ENCODE measurements around the gene CENPX. TPM values are rescaled to one million over a fixed set of nuclear protein-coding genes. Genes with fewer than 3 reads are reported as not detected.

The CENPX gene
- total and polyA plus RNA-seq, 7 donors, result 78.4 to 273 (median 164) TPM

DNA sequence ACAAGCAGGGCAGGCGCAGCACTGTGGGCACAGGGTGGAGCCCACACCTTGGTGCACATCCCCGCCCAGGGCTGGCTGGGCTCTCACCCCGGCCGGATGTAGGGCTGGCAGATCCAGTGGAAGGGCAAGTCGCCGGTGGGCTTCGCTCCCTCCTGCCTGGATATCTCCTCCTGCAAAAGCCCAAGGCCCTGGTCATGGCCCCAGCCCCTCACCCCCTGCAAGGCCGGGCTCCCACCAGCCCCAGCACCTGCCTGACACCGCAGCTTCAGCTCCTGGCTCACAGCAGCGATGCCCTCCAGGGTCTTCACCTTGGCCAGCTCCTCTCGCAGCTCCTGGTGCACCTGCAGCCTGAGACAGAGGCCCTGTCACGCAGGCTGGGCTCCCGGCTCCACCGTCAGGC, 37.9 kb upstream of the CENPX start:
- no peak for DNase-seq
- H3K4me3 ChIP-seq, result no peak overlapping the region
- intact Hi-C loops (cut with DNase I), result no loop called here
- H3K27me3 ChIP-seq, result no peaks in the 10 kb centered on the region
- 88% methylated on average over 14 of the region's 14 CpGs for WGBS, 2 donors
- no peak overlapping the region for H3K27ac ChIP-seq
- peaks cover 28 to 84% (median 36%) of the 10 kb centered on the region in 4 donors for H3K36me3 ChIP-seq
- peaks cover 0 to 20% (median 16%) of the 10 kb centered on the region in 4 donors for H3K4me1 ChIP-seq
- no peak for TF ChIP-seq POLR2A (IDR thresholded peaks at IDR 0.05)
- peak in 1 of 4 donors; percentile 5 for TF ChIP-seq POLR2AphosphoS5 (IDR thresholded peaks at IDR 0.05)
- H3K9me3 ChIP-seq, result no peaks in the 10 kb centered on the region

DNA sequence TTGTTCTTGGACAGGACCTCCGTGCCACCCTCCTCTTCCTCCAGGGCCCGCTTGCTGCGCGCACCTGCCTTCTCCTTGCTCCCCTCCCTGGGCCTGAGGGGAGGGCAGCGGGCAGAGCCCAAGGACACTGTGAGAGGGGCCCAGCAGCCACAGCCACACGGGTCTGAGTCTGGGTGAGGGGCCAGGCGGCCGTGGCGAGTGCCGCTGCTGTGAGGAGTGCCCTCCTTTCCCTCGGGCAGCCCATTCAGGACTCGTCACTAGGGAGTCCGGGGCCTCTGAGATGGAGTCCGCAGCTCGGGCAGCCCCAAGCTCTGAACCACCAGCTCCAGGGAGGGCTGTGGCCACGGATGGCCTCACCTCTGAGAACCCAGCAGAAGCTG, 37.3 kb upstream of the CENPX start:
- intact Hi-C loops (cut with DNase I), result no loop called here
- no peaks in the 10 kb centered on the region for H3K27me3 ChIP-seq
- DNase-seq, result no peak
- H3K4me3 ChIP-seq, result no peak overlapping the region
- TF ChIP-seq POLR2AphosphoS5 (IDR thresholded peaks at IDR 0.05) (no peak), EP300 (IDR thresholded peaks at IDR 0.05) (no peak), POLR2A (IDR thresholded peaks at IDR 0.05) (no peak)
- TF ChIP-seq, protein P1, sequence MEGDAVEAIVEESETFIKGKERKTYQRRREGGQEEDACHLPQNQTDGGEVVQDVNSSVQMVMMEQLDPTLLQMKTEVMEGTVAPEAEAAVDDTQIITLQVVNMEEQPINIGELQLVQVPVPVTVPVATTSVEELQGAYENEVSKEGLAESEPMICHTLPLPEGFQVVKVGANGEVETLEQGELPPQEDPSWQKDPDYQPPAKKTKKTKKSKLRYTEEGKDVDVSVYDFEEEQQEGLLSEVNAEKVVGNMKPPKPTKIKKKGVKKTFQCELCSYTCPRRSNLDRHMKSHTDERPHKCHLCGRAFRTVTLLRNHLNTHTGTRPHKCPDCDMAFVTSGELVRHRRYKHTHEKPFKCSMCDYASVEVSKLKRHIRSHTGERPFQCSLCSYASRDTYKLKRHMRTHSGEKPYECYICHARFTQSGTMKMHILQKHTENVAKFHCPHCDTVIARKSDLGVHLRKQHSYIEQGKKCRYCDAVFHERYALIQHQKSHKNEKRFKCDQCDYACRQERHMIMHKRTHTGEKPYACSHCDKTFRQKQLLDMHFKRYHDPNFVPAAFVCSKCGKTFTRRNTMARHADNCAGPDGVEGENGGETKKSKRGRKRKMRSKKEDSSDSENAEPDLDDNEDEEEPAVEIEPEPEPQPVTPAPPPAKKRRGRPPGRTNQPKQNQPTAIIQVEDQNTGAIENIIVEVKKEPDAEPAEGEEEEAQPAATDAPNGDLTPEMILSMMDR (IDR thresholded peaks at IDR 0.05), result no peak
- H3K9me3 ChIP-seq, result no peaks in the 10 kb centered on the region
- no peak overlapping the region for H3K27ac ChIP-seq
- 87 to 90% methylated on average over 16 of the region's 16 CpGs for WGBS, 2 donors
- peaks cover 34 to 91% (median 43%) of the 10 kb centered on the region in 4 donors for H3K36me3 ChIP-seq
- peaks cover 0 to 17% (median 14%) of the 10 kb centered on the region in 4 donors for H3K4me1 ChIP-seq

DNA sequence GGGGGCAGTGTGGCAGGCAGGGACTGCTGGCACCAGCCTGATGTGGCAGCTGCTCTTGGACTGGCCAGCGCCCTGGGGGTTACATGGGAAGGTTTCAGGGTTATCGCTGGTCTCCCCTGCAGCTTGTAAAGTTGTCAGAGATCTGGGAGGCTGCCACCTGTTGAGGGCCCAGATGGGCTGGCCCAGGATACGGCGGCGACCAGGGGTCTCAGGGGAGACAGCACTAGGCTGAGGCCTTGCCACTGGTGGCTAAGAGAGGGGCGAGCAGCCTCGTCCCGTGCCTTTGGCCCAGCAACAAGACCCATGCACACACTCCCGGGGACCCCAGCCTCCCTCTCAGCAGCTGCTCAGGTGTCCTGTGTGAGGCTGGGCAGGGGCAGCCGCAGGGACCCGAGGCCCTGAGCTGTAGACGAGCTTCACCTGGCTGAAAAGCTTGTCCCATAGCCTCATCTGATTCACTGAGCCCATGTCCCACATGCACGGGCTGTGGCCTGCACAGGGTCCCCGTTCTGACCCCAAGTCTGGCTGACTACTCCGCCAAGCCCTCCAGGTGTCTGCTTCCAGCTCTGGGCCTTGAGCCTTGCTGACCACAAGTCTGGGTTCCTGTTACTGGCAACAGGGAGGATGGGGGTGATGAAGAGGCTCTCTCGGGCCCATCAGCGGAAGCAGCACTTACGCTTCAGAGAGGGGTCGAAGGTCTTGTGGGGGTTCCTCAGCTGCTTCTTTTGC, 36.8 kb upstream of the CENPX start:
- Histone ChIP-seq H3K27ac (no peak overlapping the region), H3K36me3 (peaks cover 40 to 96% (median 48%) of the 10 kb centered on the region in 4 donors), H3K9me3 (no peaks in the 10 kb centered on the region), H3K4me3 (no peak overlapping the region), H3K27me3 (no peaks in the 10 kb centered on the region), H3K4me1 (peaks cover 0 to 12% (median 9%) of the 10 kb centered on the region in 4 donors)
- DNase-seq, result no peak
- intact Hi-C loops (cut with DNase I), result no loop called here
- TF ChIP-seq POLR2A (IDR thresholded peaks at IDR 0.05), result no peak
- TF ChIP-seq, protein P1 (IDR thresholded peaks at IDR 0.05), result no peak
- TF ChIP-seq POLR2AphosphoS5 (IDR thresholded peaks at IDR 0.05), result no peak
- no peak for TF ChIP-seq EP300 (IDR thresholded peaks at IDR 0.05)
- 82 to 86% methylated on average over 19 of the region's 19 CpGs for WGBS, 2 donors

DNA sequence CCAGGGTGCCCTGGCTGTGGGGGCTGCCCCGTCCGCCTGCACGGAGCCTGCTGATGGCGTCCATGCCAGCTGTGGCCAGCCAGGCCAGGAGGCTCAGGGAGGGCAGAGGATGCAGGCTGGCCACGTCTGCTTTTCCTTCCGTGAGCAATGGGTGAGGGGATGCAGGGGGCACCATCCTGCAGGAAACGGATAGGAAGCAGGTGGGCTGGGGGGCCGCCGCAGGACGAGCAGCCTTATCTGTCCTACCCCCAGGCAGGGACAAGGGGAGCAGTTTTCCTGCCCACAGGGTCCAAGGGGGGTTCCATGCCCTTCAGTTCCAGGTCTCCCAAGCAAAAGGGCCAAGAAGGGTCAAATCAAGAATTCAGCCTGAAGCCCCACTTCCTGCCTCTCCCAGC, 36.2 kb upstream of the CENPX start:
- no peaks in the 10 kb centered on the region for H3K9me3 ChIP-seq
- no peak overlapping the region for H3K4me3 ChIP-seq
- TF ChIP-seq, protein P1 (IDR thresholded peaks at IDR 0.05), result no peak
- no peak for TF ChIP-seq POLR2AphosphoS5 (IDR thresholded peaks at IDR 0.05)
- TF ChIP-seq EP300 (IDR thresholded peaks at IDR 0.05), result no peak
- no peak for TF ChIP-seq POLR2A (IDR thresholded peaks at IDR 0.05)
- no peak for DNase-seq
- no peak overlapping the region for H3K27ac ChIP-seq
- peaks cover 40 to 100% (median 51%) of the 10 kb centered on the region in 4 donors for H3K36me3 ChIP-seq
- H3K4me1 ChIP-seq, result peaks cover 0 to 9% (median 3%) of the 10 kb centered on the region in 4 donors
- WGBS, 2 donors, result 86 to 92% methylated on average over 10 of the region's 10 CpGs
- no peaks in the 10 kb centered on the region for H3K27me3 ChIP-seq
- intact Hi-C loops (cut with DNase I), result no loop called here

DNA sequence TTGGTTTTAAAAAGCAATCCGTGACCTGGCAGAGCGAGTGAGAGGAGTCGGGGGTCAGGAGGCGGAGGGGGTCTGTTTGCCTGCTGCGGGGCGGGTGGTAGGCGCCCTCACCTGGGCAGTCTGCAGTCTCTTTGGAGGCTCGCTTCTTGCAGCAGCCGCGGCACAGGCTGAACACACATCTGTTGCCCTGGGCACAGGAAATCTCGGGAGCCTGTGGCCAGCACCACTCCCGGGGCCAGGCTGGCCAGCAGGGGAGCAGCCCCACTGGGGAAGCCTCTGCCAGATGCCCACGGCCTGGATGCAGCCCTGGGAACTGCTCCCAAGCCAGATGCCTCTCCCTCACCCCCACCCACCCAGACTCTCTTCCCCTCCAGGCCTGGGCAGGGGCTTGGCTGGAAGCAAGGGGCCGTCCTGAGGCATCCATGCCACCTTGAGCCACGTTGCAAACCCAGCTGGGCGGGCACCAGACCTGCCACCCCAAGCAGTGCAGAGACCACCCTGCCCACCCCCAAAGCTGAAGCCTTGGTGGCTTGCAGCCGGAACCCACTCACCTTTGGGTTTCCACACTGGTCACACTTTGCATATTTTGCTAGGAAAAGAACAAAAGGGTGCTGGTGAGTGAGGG, 35.7 kb upstream of the CENPX start:
- DNase-seq, result no peak
- Histone ChIP-seq H3K4me3 (no peak overlapping the region), H3K27me3 (no peaks in the 10 kb centered on the region), H3K27ac (no peak overlapping the region), H3K9me3 (no peaks in the 10 kb centered on the region), H3K36me3 (peaks cover 40 to 100% (median 51%) of the 10 kb centered on the region in 4 donors), H3K4me1 (peaks cover 0 to 9% (median 5%) of the 10 kb centered on the region in 4 donors)
- 80 to 84% methylated on average over 17 of the region's 17 CpGs for WGBS, 2 donors
- no peak for TF ChIP-seq POLR2A (IDR thresholded peaks at IDR 0.05)
- TF ChIP-seq, protein P1 (IDR thresholded peaks at IDR 0.05), result no peak
- TF ChIP-seq POLR2AphosphoS5 (IDR thresholded peaks at IDR 0.05), result no peak
- TF ChIP-seq EP300 (IDR thresholded peaks at IDR 0.05), result no peak
- intact Hi-C loops (cut with DNase I), result no loop called here
